ENCODE results near the gene KIF24.

The KIF24 gene

GRCh38 chr9:34328987-34329832, at the start of gene KIF24, which contains the start of gene NUDT2 (continued):
- TF ChIP-seq GFI1B (tag by site-specific recombination; IDR thresholded peaks at IDR 0.05) (no peak), ZNF501 (tag by site-specific recombination; IDR thresholded peaks at IDR 0.05) (peak; percentile 52), ZNF623 (tag by site-specific recombination; IDR thresholded peaks at IDR 0.05) (no peak), ZXDB (tag by site-specific recombination; IDR thresholded peaks at IDR 0.05) (peak; percentile 78), ZNF133 (tag by site-specific recombination; IDR thresholded peaks at IDR 0.05) (no peak), BCL11B (tag by site-specific recombination; IDR thresholded peaks at IDR 0.05; ENCODE audit: low read depth) (no peak), ZBTB8A (tag by site-specific recombination; IDR thresholded peaks at IDR 0.05) (peak; percentile 89)
- TF ChIP-seq, protein P1, sequence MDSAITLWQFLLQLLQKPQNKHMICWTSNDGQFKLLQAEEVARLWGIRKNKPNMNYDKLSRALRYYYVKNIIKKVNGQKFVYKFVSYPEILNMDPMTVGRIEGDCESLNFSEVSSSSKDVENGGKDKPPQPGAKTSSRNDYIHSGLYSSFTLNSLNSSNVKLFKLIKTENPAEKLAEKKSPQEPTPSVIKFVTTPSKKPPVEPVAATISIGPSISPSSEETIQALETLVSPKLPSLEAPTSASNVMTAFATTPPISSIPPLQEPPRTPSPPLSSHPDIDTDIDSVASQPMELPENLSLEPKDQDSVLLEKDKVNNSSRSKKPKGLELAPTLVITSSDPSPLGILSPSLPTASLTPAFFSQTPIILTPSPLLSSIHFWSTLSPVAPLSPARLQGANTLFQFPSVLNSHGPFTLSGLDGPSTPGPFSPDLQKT (IDR thresholded peaks at IDR 0.05; ENCODE audit: borderline replicate concordance, low read depth, low read length), result peak; percentile 99

DNA sequence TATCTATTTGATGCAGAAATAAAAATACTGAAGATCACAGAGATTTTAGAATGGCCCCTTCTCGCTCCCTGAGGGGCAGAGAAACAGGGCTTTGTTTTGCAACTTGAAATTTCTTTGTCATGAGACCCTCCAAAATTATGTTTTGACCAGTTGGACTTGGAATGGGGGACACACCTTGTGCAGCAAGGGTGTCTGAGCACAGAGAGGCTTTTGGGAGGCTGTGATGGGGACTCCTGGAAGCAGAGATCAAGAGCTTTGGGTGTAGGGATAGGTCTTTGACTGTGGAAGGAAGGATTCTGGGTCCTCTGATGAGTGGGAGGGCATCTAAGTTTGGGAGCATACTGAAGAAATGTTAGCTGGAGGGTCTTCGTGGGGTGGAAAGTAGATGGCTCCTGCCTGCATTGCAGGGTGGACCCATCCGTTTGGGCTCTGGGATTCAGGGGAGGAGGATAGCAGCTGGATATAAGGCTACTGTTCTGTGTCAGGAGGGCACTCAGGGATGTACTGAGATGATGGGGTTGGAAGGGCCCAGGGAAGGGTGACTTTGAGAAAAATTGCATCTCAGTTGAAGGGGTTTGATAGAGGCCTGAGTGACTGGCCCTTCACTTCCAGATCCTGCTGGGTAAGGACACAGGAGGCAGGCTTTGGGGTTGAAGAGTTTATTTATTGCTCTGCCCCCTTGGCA, 49.5 kb upstream of the KIF24 start:
- POLR2A ChIA-PET, result interaction anchor here (1.2 to 2.8 kb wide), 2 partner anchors 45 to 200 kb away, joined by 3 to 16 read pairs; partner anchors contain the start of gene UBAP1
- no peaks in the 10 kb centered on the region; the same call in none of the 2 replicates for H3K4me1 ChIP-seq (ENCODE audit: control insufficient read depth, insufficient read depth, low read length)

More for the DNA sequence above, 49.5 kb upstream of the KIF24 start:
- no peak overlapping the region for H3K4me3 ChIP-seq (ENCODE audit: low read depth, low read length)
- CTCF ChIA-PET, result interaction anchor here (0.5 to 10.7 kb wide), 40 partner anchors 10 to 711 kb away, joined by 3 to 172 read pairs (median 4); no protein-coding TSS in a partner anchor
- no peak overlapping the region for H3K27ac ChIP-seq (ENCODE audit: extremely low read depth, low read depth, low read length)
- no peaks in the 10 kb centered on the region for H3K36me3 ChIP-seq (ENCODE audit: control insufficient read depth in 2 of 2, insufficient read depth in 1 of 2, low read length in 2 of 2)
- H3K9me3 ChIP-seq (ENCODE audit: control insufficient read depth, insufficient read depth, low read depth, low read length), result no peaks in the 10 kb centered on the region
- TF ChIP-seq KLF16 (tag by site-specific recombination; IDR thresholded peaks at IDR 0.05) (no peak), ZNF292 (tag by site-specific recombination; IDR thresholded peaks at IDR 0.05; ENCODE audit: borderline replicate concordance, low read depth) (no peak), ZNF501 (tag by site-specific recombination; IDR thresholded peaks at IDR 0.05) (no peak), ZNF341 (tag by site-specific recombination; IDR thresholded peaks at IDR 0.05; ENCODE audit: low read depth) (no peak), ATF2 (tag by site-specific recombination; IDR thresholded peaks at IDR 0.05; ENCODE audit: low read depth) (no peak), ZNF248 (tag by site-specific recombination; IDR thresholded peaks at IDR 0.05) (no peak), ZNF416 (tag by site-specific recombination; IDR thresholded peaks at IDR 0.05) (no peak), ZNF2 (tag by site-specific recombination; IDR thresholded peaks at IDR 0.05) (no peak), ZNF792 (tag by site-specific recombination; IDR thresholded peaks at IDR 0.05) (no peak), ZNF19 (tag by site-specific recombination; IDR thresholded peaks at IDR 0.05; ENCODE audit: low read depth) (no peak), GLI2 (tag by site-specific recombination; IDR thresholded peaks at IDR 0.05; ENCODE audit: borderline replicate concordance, low read depth) (no peak), ZNF138 (tag by site-specific recombination; IDR thresholded peaks at IDR 0.05; ENCODE audit: borderline replicate concordance) (no peak), ZNF623 (tag by site-specific recombination; IDR thresholded peaks at IDR 0.05) (no peak), ZNF132 (tag by site-specific recombination; IDR thresholded peaks at IDR 0.05; ENCODE audit: borderline replicate concordance) (no peak), ZNF114 (tag by site-specific recombination; IDR thresholded peaks at IDR 0.05) (no peak), PRDM1 (tag by site-specific recombination; IDR thresholded peaks at IDR 0.05) (no peak)
- TF ChIP-seq, protein P2, sequence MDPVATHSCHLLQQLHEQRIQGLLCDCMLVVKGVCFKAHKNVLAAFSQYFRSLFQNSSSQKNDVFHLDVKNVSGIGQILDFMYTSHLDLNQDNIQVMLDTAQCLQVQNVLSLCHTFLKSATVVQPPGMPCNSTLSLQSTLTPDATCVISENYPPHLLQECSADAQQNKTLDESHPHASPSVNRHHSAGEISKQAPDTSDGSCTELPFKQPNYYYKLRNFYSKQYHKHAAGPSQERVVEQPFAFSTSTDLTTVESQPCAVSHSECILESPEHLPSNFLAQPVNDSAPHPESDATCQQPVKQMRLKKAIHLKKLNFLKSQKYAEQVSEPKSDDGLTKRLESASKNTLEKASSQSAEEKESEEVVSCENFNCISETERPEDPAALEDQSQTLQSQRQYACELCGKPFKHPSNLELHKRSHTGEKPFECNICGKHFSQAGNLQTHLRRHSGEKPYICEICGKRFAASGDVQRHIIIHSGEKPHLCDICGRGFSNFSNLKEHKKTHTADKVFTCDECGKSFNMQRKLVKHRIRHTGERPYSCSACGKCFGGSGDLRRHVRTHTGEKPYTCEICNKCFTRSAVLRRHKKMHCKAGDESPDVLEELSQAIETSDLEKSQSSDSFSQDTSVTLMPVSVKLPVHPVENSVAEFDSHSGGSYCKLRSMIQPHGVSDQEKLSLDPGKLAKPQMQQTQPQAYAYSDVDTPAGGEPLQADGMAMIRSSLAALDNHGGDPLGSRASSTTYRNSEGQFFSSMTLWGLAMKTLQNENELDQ (tag by site-specific recombination; IDR thresholded peaks at IDR 0.05; ENCODE audit: low read depth), result no peak
